Liver (tissue), 9 donors: ENCODE data around the gene IP6K2. TPM values are rescaled to one million over a fixed set of nuclear protein-coding genes. Genes with fewer than 3 reads are reported as not detected.
A peak's percentile ranks its signal among the peaks of the same experiment; 100 is the strongest.
"Not testable (repeated sequence)": the region's sequence is repeated elsewhere in the genome, so short reads cannot be mapped to it uniquely, and the experiment has no call there.

Experiments used
- DNase-seq: peaks from one replicate; pipeline ENCODE4 v3.0.0-alpha.2; 2017; ENCODE audit warnings: low spot score
- H3K27ac ChIP-seq, 2 donors: one replicate each; pipeline ENCODE4 v1.7.0; 2013; ENCODE audit warnings: inconsistent platforms in 2 of 2, low read length in 2 of 2, control low read depth in 1 of 2, low read depth in 1 of 2, mild to moderate bottlenecking in 1 of 2
- H3K27me3 ChIP-seq, 4 donors: one replicate each; pipeline versions ENCODE4 v1.6.1 to v1.7.0; 2013; ENCODE audit warnings: low read length in 3 of 4, inconsistent platforms in 1 of 4, mild to moderate bottlenecking in 1 of 4, moderate library complexity in 1 of 4; ENCODE audit not compliant: control insufficient read depth in 4 of 4, insufficient read depth in 4 of 4
- H3K36me3 ChIP-seq, 4 donors: one replicate each; pipeline versions ENCODE4 v1.6.1 to v1.7.0; 2013; ENCODE audit warnings: low read length in 3 of 4, mild to moderate bottlenecking in 3 of 4, low read depth in 1 of 4, moderate library complexity in 1 of 4; ENCODE audit not compliant: control insufficient read depth in 4 of 4, insufficient read depth in 3 of 4
- H3K4me1 ChIP-seq, 4 donors: one replicate each; pipeline versions ENCODE4 v1.6.1 to v1.7.0; 2013; ENCODE audit warnings: low read length in 3 of 4, mild to moderate bottlenecking in 3 of 4, moderate library complexity in 1 of 4; ENCODE audit not compliant: control insufficient read depth in 4 of 4, insufficient read depth in 4 of 4
- H3K4me3 ChIP-seq, 3 donors: one replicate each; pipeline versions ENCODE4 v1.6.1 to v1.7.0; 2013; ENCODE audit warnings: low read length in 3 of 3, control low read depth in 1 of 3, low read depth in 1 of 3, mild to moderate bottlenecking in 1 of 3
- H3K9ac ChIP-seq, 2 donors: one replicate each; pipeline ENCODE4 v1.7.0; 2013; ENCODE audit warnings: low read length in 2 of 2, mild to moderate bottlenecking in 2 of 2, moderate library complexity in 2 of 2, control low read depth in 1 of 2, low read depth in 1 of 2
- H3K9me3 ChIP-seq, 4 donors: one replicate each; pipeline versions ENCODE4 v1.6.1 to v1.7.0; 2013; ENCODE audit warnings: low read length in 3 of 4; ENCODE audit not compliant: control insufficient read depth in 4 of 4
- ATF3 ChIP-seq: IDR thresholded peaks from 2 replicates; pipeline ENCODE4 v1.6.1; 2016; ENCODE audit warnings: antibody characterized with exemption
- FOXA1 ChIP-seq: IDR thresholded peaks from 2 replicates; pipeline ENCODE4 v1.6.1; 2016; ENCODE audit warnings: antibody characterized with exemption
- HNF4A ChIP-seq, 2 donors: conservative IDR thresholded peaks; 2 replicates each; pipeline ENCODE4 v1.6.1; 2016; ENCODE audit warnings: antibody characterized with exemption in 2 of 2, mild to moderate bottlenecking in 2 of 2
- HNF4G ChIP-seq: IDR thresholded peaks from 2 replicates; pipeline ENCODE4 v1.6.1; 2016; ENCODE audit warnings: antibody characterized with exemption
- NR2F2 ChIP-seq: IDR thresholded peaks from 2 replicates; pipeline ENCODE4 v1.6.1; 2016; ENCODE audit warnings: antibody characterized with exemption
- YY1 ChIP-seq: IDR thresholded peaks from 2 replicates; pipeline ENCODE4 v1.6.1; 2016; ENCODE audit warnings: antibody characterized with exemption, mild to moderate bottlenecking
- ZBTB33 ChIP-seq: IDR thresholded peaks from 2 replicates; pipeline ENCODE4 v1.6.1; 2016; ENCODE audit warnings: antibody characterized with exemption
- WGBS: extraction: QIAGEN DNeasy Blood & Tissue Kit; methylation state at CpG from one replicate; pipeline ENCODE4 v1.1.7; 2013; 5-methylcytosine and 5-hydroxymethylcytosine counted together
- polyA plus RNA-seq, 2 donors: library from polyadenylated mRNA; stranded (reverse) in 1 of 2; unstranded in 1 of 2; fragments of 200-250 nt in 1 of 2; fragments of >200 nt in 1 of 2; fragmentation: Nextera tagmentation in 1 of 2; extraction: Ambion mirVana in 1 of 2; gene quantifications; one replicate each; pipeline versions ENCODE4 v1.2.1 to v1.2.3, GENCODE V29; 2013 to 2015
- total RNA-seq, 2 donors: library from RNA; depleted of rRNA; stranded (reverse); fragments of >200 nt; gene quantifications; one replicate each; pipeline ENCODE4 v1.2.3, GENCODE V29; 2014
- donor health status: healthy.
- donor health status: healthy.
- donor health status: healthy.
- donor health status: healthy.
- donor health status: healthy.

IP6K2 gene
- total and polyA plus RNA-seq, 4 donors, result 21.8 to 37.6 (median 24.3) TPM

GRCh38 chr3:48738926-48739616, 22.1 kb upstream of the IP6K2 start:
- Histone ChIP-seq H3K9me3 (no peaks in the 10 kb centered on the region), H3K4me3 (no peak overlapping the region), H3K9ac (no peak overlapping the region), H3K4me1 (peaks cover 13 to 31% (median 24%) of the 10 kb centered on the region in 4 donors), H3K27me3 (no peaks in the 10 kb centered on the region), H3K36me3 (no peaks in the 10 kb centered on the region), H3K27ac (peak overlapping the region; percentile 81 to 88)
- TF ChIP-seq ATF3 (no peak), YY1 (no peak), FOXA1 (no peak), HNF4A (conservative IDR thresholded peaks at IDR 0.05) (no peak), HNF4G (no peak)
- 73% methylated on average over 9 of the region's 9 CpGs for WGBS
- DNase-seq, result no peak

- no peak for DNase-seq
- no peaks in the 10 kb centered on the region for H3K36me3 ChIP-seq
- no peaks in the 10 kb centered on the region for H3K27me3 ChIP-seq
- H3K27ac ChIP-seq, result no peak overlapping the region
- H3K9ac ChIP-seq, result no peak overlapping the region
- no peak overlapping the region for H3K4me3 ChIP-seq
- peaks cover 13 to 31% (median 24%) of the 10 kb centered on the region in 4 donors for H3K4me1 ChIP-seq
- TF ChIP-seq ZBTB33 (no peak), NR2F2 (peak; percentile 21)
- 86% methylated on average over 3 of the region's 3 CpGs for WGBS
- no peaks in the 10 kb centered on the region for H3K9me3 ChIP-seq
Measured at GRCh38 chr3:48738144-48738536, 21.1 kb upstream of the IP6K2 start.

GRCh38 chr3:48735075-48735767, 18.2 kb upstream of the IP6K2 start:
- not testable (repeated sequence) for H3K27me3 ChIP-seq, H3K4me3 ChIP-seq, H3K9me3 ChIP-seq, H3K36me3 ChIP-seq, H3K27ac ChIP-seq, H3K9ac ChIP-seq, DNase-seq
- H3K4me1 ChIP-seq, result peaks cover 8 to 24% (median 17%) of the 10 kb centered on the region in 4 donors
- 21% methylated on average over 8 of the region's 8 CpGs for WGBS

GRCh38 chr3:48734541-48734940, 17.5 kb upstream of the IP6K2 start:
- not testable (repeated sequence) for H3K9me3 ChIP-seq, H3K36me3 ChIP-seq, H3K9ac ChIP-seq, DNase-seq, H3K27me3 ChIP-seq, H3K27ac ChIP-seq, H3K4me3 ChIP-seq
- 93% methylated on average over 23 of the region's 25 CpGs for WGBS
- peaks cover 5 to 17% (median 13%) of the 10 kb centered on the region in 4 donors for H3K4me1 ChIP-seq

- not testable (repeated sequence) for H3K4me3 ChIP-seq, H3K27me3 ChIP-seq, H3K27ac ChIP-seq, H3K36me3 ChIP-seq, H3K9me3 ChIP-seq, H3K9ac ChIP-seq, DNase-seq
- WGBS, result 96% methylated on average over 49 of the region's 53 CpGs
- peaks cover 2 to 14% (median 8%) of the 10 kb centered on the region in 4 donors for H3K4me1 ChIP-seq
Measured at GRCh38 chr3:48733752-48734518, 16.9 kb upstream of the IP6K2 start.
